ENCODE results near the gene DNAH11. TPM values are rescaled to one million over a fixed set of nuclear protein-coding genes. Genes with fewer than 3 reads are reported as not detected.

DNAH11 gene
- total RNA-seq, 1 experiment from 2014 or later = 0.15 TPM

- ATAC-seq = no peak
Observed at GRCh38 chr7:21866731-21867130, 323.9 kb downstream of the DNAH11 start.

GRCh38 chr7:21867226-21867625 is 324.4 kb downstream of the DNAH11 start:
- BruUV-seq (replicated peaks) = no TSS peak
- H3K36me3 ChIP-seq (ENCODE audit: control insufficient read depth, insufficient read depth, low read length) = no peaks in the 10 kb centered on the region
- H3K4me1 ChIP-seq (ENCODE audit: control insufficient read depth, insufficient read depth, low read length) = no peaks in the 10 kb centered on the region
- TF ChIP-seq TCF7L2 (IDR thresholded peaks at IDR 0.05; ENCODE audit: low read depth, low read length) = no peak
- no peak for TF ChIP-seq SIN3A (IDR thresholded peaks at IDR 0.05; ENCODE audit: borderline replicate concordance, insufficient read depth, low read depth, low read length)
- no peak for TF ChIP-seq POLR2AphosphoS5 (IDR thresholded peaks at IDR 0.05; ENCODE audit: low read depth, low read length)
- TF ChIP-seq CTCF (IDR thresholded peaks at IDR 0.05) = no peak
- no peak for TF ChIP-seq REST (IDR thresholded peaks at IDR 0.05; ENCODE audit: insufficient read depth in 1 of 2, low read depth in 2 of 2, low read length in 1 of 2)
- intact Hi-C loops (cut with micrococcal nuclease; ENCODE audit: unreplicated experiment) (no loop called here), in situ Hi-C loops (cut with HindIII; ENCODE audit: low pct_unique_long_range_greater_than_20kb, low sequenced_read_pairs) (no loop called here)
- no peaks in the 10 kb centered on the region for H3K9me3 ChIP-seq (ENCODE audit: control insufficient read depth, insufficient read depth, low read depth, low read length)
- no peaks in the 10 kb centered on the region; the same call in 1 of the 2 replicates for H3K27me3 ChIP-seq (ENCODE audit: control insufficient read depth, insufficient read depth, low read length)
- CTCF ChIA-PET = no interaction called here
- ATAC-seq (no peak), DNase-seq (ENCODE audit: low read depth, low spot score) (no peak)
- POLR2A ChIA-PET = no interaction called here
- no peak overlapping the region for H3K4me3 ChIP-seq (ENCODE audit: low read depth in 2 of 2, low read length in 2 of 2)
- H3K27ac ChIP-seq (ENCODE audit: low read length) = no peak overlapping the region

More at GRCh38 chr7:21866731-21867130, 323.9 kb downstream of the DNAH11 start:
- no peaks in the 10 kb centered on the region for H3K9me3 ChIP-seq (ENCODE audit: control insufficient read depth, insufficient read depth, low read depth, low read length)
- in situ Hi-C loops (cut with HindIII; ENCODE audit: low pct_unique_long_range_greater_than_20kb, low sequenced_read_pairs) (no loop called here), intact Hi-C loops (cut with micrococcal nuclease; ENCODE audit: unreplicated experiment) (no loop called here)
- no peak for DNase-seq (ENCODE audit: low read depth, low spot score)
- ChIA-PET CTCF (no interaction called here), POLR2A (no interaction called here)
- peaks cover under 1% of the 10 kb centered on the region; the same call in 1 of the 2 replicates for H3K27me3 ChIP-seq (ENCODE audit: control insufficient read depth, insufficient read depth, low read length)
- no peaks in the 10 kb centered on the region for H3K36me3 ChIP-seq (ENCODE audit: control insufficient read depth, insufficient read depth, low read length)
- no peak overlapping the region for H3K4me3 ChIP-seq (ENCODE audit: low read depth in 2 of 2, low read length in 2 of 2)
- BruUV-seq (replicated peaks) = no TSS peak
- H3K4me1 ChIP-seq (ENCODE audit: control insufficient read depth, insufficient read depth, low read length) = no peaks in the 10 kb centered on the region
- no peak overlapping the region for H3K27ac ChIP-seq (ENCODE audit: low read length)
- TF ChIP-seq CTCF (IDR thresholded peaks at IDR 0.05) = no peak
- no peak for TF ChIP-seq SIN3A (IDR thresholded peaks at IDR 0.05; ENCODE audit: borderline replicate concordance, insufficient read depth, low read depth, low read length)
- no peak for TF ChIP-seq REST (IDR thresholded peaks at IDR 0.05; ENCODE audit: insufficient read depth in 1 of 2, low read depth in 2 of 2, low read length in 1 of 2)
- no peak for TF ChIP-seq POLR2AphosphoS5 (IDR thresholded peaks at IDR 0.05; ENCODE audit: low read depth, low read length)
- TF ChIP-seq TCF7L2 (IDR thresholded peaks at IDR 0.05; ENCODE audit: low read depth, low read length) = no peak

Data from Panc1 (cell line).